Activated CD8-positive, alpha-beta T cell treated with anti-CD3 and anti-CD28 coated beads for 36 hours (primary cell): Measurements from ENCODE around the gene DNAJA1. TPM values are rescaled to one million over a fixed set of nuclear protein-coding genes. Genes with fewer than 3 reads are reported as not detected.

Experiments used
- ATAC-seq: fragments of 200-7000 bp; cut with Tn5 transposase; one replicate; pipeline ENCODE4 v1.10.0; 2021; ENCODE audit warnings: mild to moderate bottlenecking, moderate library complexity
- CTCF ChIA-PET: fragments of 350-600 bp; sonication (Branson Sonifier 250); formaldehyde crosslinking; loops from one replicate; lab custom pipeline; 2021; ENCODE audit warnings: antibody characterized with exemption; lab: Charles Lee
- POLR2A ChIA-PET: fragments of 350-600 bp; sonication (Branson Sonifier 250); formaldehyde crosslinking; loops from one replicate; lab custom pipeline; 2021; ENCODE audit warnings: antibody characterized with exemption; lab: Charles Lee
- DNase-seq: peaks from one replicate; pipeline ENCODE4 v3.0.0-alpha.2; 2020
- H3K27ac Mint-ChIP-seq: one replicate; pipeline ENCODE4 v1.8.0; 2021; ENCODE audit warnings: mild to moderate bottlenecking, mixed read lengths
- H3K27me3 Mint-ChIP-seq: one replicate; pipeline ENCODE4 v1.8.0; 2021; ENCODE audit warnings: mixed read lengths
- H3K36me3 Mint-ChIP-seq: one replicate; pipeline ENCODE4 v1.8.0; 2021; ENCODE audit warnings: low read depth, mixed read lengths
- H3K4me1 Mint-ChIP-seq: one replicate; pipeline ENCODE4 v1.8.0; 2021; ENCODE audit warnings: low read depth, mixed read lengths
- H3K4me3 Mint-ChIP-seq: one replicate; pipeline ENCODE4 v1.8.0; 2021; ENCODE audit warnings: mild to moderate bottlenecking, moderate library complexity, mixed read lengths
- H3K9me3 Mint-ChIP-seq: one replicate; pipeline ENCODE4 v1.8.0; 2021; ENCODE audit warnings: mixed read lengths
- CTCF ChIP-seq: fragments of 200-600 bp; IDR thresholded peaks from one replicate; pipeline ENCODE4 v1.8.0; 2022; ENCODE audit warnings: antibody characterized with exemption, mild to moderate bottlenecking
- intact Hi-C: fragments of 100-400 bp; cut with micrococcal nuclease; formaldehyde crosslinking; loops from one replicate; pipeline ENCODE4 v1.10.0; 2022
- total RNA-seq, 2 experiments: library from RNA; stranded (reverse); gene quantifications; one replicate each; pipeline ENCODE4 v1.2.3, GENCODE V29; 2021

The DNAJA1 gene
- total RNA-seq = 100 to 1,000 TPM; 139 to 143 TPM

- peaks cover 66% of the 10 kb centered on the region for H3K36me3 Mint-ChIP-seq
Measured at GRCh38 chr9:33024966-33025571, at the start of gene DNAJA1. Gene DNAJA1, plus strand, starts transcription at chr9:33025273. Its CDS starts 1,212 bp downstream, at chr9:33026485.

GRCh38 chr9:32978051-32978450 lies 47.0 kb upstream of the DNAJA1 start:
- H3K27ac Mint-ChIP-seq = no peak overlapping the region
- H3K4me3 Mint-ChIP-seq = no peak overlapping the region
- POLR2A ChIA-PET = no interaction called here

More at GRCh38 chr9:33024966-33025571, at the start of gene DNAJA1:
- intact Hi-C loops = no loop called here
- Mint-ChIP-seq H3K9me3 (no peaks in the 10 kb centered on the region), H3K27ac (peak within 1 kb of the TSS; percentile 92), H3K4me1 (peaks cover 55% of the 10 kb centered on the region), H3K27me3 (no peaks in the 10 kb centered on the region), H3K4me3 (peak within 1 kb of the TSS; percentile 99)
- DNase-seq (peak; percentile 94), ATAC-seq (peak; percentile 80)
- ChIA-PET POLR2A (interaction anchor here (0.6 to 8.8 kb wide), 36 partner anchors 9 to 627 kb away, joined by 3 to 127 read pairs (median 4); partner anchors contain the start of genes APTX, B4GALT1, BAG1 and CHMP5), CTCF (interaction anchor here (1.5 to 2.8 kb wide), 4 partner anchors 14 to 444 kb away, joined by 3 to 11 read pairs (median 4); no protein-coding TSS in a partner anchor)
- no peak for TF ChIP-seq CTCF

GRCh38 chr9:32986971-32987370 lies 38.1 kb upstream of the DNAJA1 start:
- no peaks in the 10 kb centered on the region for H3K9me3 Mint-ChIP-seq
- intact Hi-C loops = no loop called here
- H3K4me1 Mint-ChIP-seq = peaks cover 10% of the 10 kb centered on the region
- H3K4me3 Mint-ChIP-seq = no peak overlapping the region
- CTCF ChIA-PET = interaction anchor here (0.6 kb wide), 2 partner anchors 11 to 12 kb away, joined by 3 read pairs; no protein-coding TSS in a partner anchor
- no peak for DNase-seq
- POLR2A ChIA-PET = no interaction called here
- no peak overlapping the region for H3K27ac Mint-ChIP-seq
- no peak for ATAC-seq
- TF ChIP-seq CTCF = no peak
- H3K27me3 Mint-ChIP-seq = no peaks in the 10 kb centered on the region
- H3K36me3 Mint-ChIP-seq = peaks cover 44% of the 10 kb centered on the region

More at GRCh38 chr9:32978051-32978450, 47.0 kb upstream of the DNAJA1 start:
- Mint-ChIP-seq H3K4me1 (no peaks in the 10 kb centered on the region), H3K36me3 (peaks cover 41% of the 10 kb centered on the region), H3K9me3 (no peaks in the 10 kb centered on the region), H3K27me3 (no peaks in the 10 kb centered on the region)
- intact Hi-C loops = no loop called here
- TF ChIP-seq CTCF = no peak
- ATAC-seq (no peak), DNase-seq (no peak)
- CTCF ChIA-PET = interaction anchor here (1.9 kb wide), 1 partner anchor 10 kb away, joined by 9 read pairs; no protein-coding TSS in a partner anchor

GRCh38 chr9:32989660-32990059 lies 35.4 kb upstream of the DNAJA1 start:
- Mint-ChIP-seq H3K36me3 (peaks cover 28% of the 10 kb centered on the region), H3K4me3 (no peak overlapping the region), H3K27me3 (no peaks in the 10 kb centered on the region), H3K27ac (no peak overlapping the region), H3K4me1 (peaks cover 17% of the 10 kb centered on the region), H3K9me3 (no peaks in the 10 kb centered on the region)
- ChIA-PET CTCF (no interaction called here), POLR2A (no interaction called here)
- TF ChIP-seq CTCF = no peak
- ATAC-seq (no peak), DNase-seq (no peak)
- intact Hi-C loops = no loop called here

- H3K27ac Mint-ChIP-seq = peak overlapping the region; percentile 1
- H3K4me3 Mint-ChIP-seq = no peak overlapping the region
- no peak for TF ChIP-seq CTCF
- peaks cover 25% of the 10 kb centered on the region for H3K4me1 Mint-ChIP-seq
- H3K36me3 Mint-ChIP-seq = peaks cover 38% of the 10 kb centered on the region
- ATAC-seq (no peak), DNase-seq (no peak)
- no peaks in the 10 kb centered on the region for H3K9me3 Mint-ChIP-seq
- ChIA-PET CTCF (no interaction called here), POLR2A (no interaction called here)
- intact Hi-C loops = no loop called here
- H3K27me3 Mint-ChIP-seq = no peaks in the 10 kb centered on the region
Measured at GRCh38 chr9:32991897-32992594, 33.0 kb upstream of the DNAJA1 start.
